ENCODE measurements around the gene SCAF1.
A peak's percentile ranks its signal among the peaks of the same experiment; 100 is the strongest.
"Not testable (repeated sequence)": the region's sequence is repeated elsewhere in the genome, so short reads cannot be mapped to it uniquely, and the experiment has no call there.

The SCAF1 gene

GRCh38 chr19:49616945-49617344 lies 25.1 kb upstream of the SCAF1 start:
- DNase-seq = no peak

GRCh38 chr19:49617860-49618259 lies 24.1 kb upstream of the SCAF1 start:
- DNase-seq = not testable (repeated sequence)

- DNase-seq = no peak
Measured at GRCh38 chr19:49624967-49625910, 16.8 kb upstream of the SCAF1 start.

GRCh38 chr19:49626226-49626625 lies 15.8 kb upstream of the SCAF1 start:
- no peak for DNase-seq

- DNase-seq = no peak
Measured at GRCh38 chr19:49629659-49630058, 12.3 kb upstream of the SCAF1 start.

- no peak for DNase-seq
Measured at GRCh38 chr19:49631014-49631588, 10.9 kb upstream of the SCAF1 start.

- no peak for DNase-seq
Measured at GRCh38 chr19:49631610-49632192, 10.3 kb upstream of the SCAF1 start.

- no peak for DNase-seq
Measured at GRCh38 chr19:49632576-49632975, 9.4 kb upstream of the SCAF1 start.

GRCh38 chr19:49633273-49633672 lies 8.7 kb upstream of the SCAF1 start:
- not testable (repeated sequence) for DNase-seq

GRCh38 chr19:49635530-49636232 lies 6.3 kb upstream of the SCAF1 start:
- DNase-seq = no peak

- no peak for DNase-seq
Measured at GRCh38 chr19:49636233-49636932, 5.6 kb upstream of the SCAF1 start.

- DNase-seq = no peak
Measured at GRCh38 chr19:49637821-49638738, 3.9 kb upstream of the SCAF1 start.

GRCh38 chr19:49639401-49640112 lies 2.5 kb upstream of the SCAF1 start:
- no peak for DNase-seq

GRCh38 chr19:49640113-49640898 lies 1.7 kb upstream of the SCAF1 start, which contains the start of gene RRAS:
Gene RRAS (minus strand): TSS chr19:49640143. CDS start chr19:49640098, 45 bp downstream.
- DNase-seq = peak; percentile 99 to 100

- no peak for DNase-seq
Measured at GRCh38 chr19:49642492-49643035, 555 bp downstream of the SCAF1 start.

GRCh38 chr19:49643466-49643865 lies 1.5 kb downstream of the SCAF1 start:
- no peak for DNase-seq

- DNase-seq = no peak
Measured at GRCh38 chr19:49645592-49645991, 3.6 kb downstream of the SCAF1 start.

- DNase-seq = no peak
Measured at GRCh38 chr19:49645995-49646394, 4.0 kb downstream of the SCAF1 start.

GRCh38 chr19:49646586-49646985 lies 4.6 kb downstream of the SCAF1 start:
- no peak for DNase-seq
